H1 (cell line): ENCODE measurements around the gene SLC34A1. TPM values are rescaled to one million over a fixed set of nuclear protein-coding genes. Genes with fewer than 3 reads are reported as not detected.
A peak's percentile ranks its signal among the peaks of the same experiment; 100 is the strongest.

Experiments used
- CTCF ChIA-PET: fragments of 300-600 bp; sonication (Branson Sonifier 250); formaldehyde crosslinking; loops from one replicate; lab custom pipeline; 2021; ENCODE audit not compliant: partially characterized antibody; lab: Charles Lee
- POLR2A ChIA-PET: fragments of 300-600 bp; sonication (Branson Sonifier 250); formaldehyde crosslinking; loops from one replicate; lab custom pipeline; 2021; ENCODE audit warnings: inconsistent platforms; ENCODE audit not compliant: partially characterized antibody; lab: Charles Lee
- DNase-seq, 2 experiments: peaks; one replicate each; pipeline versions ENCODE4 v3.0.0 to v3.0.0-alpha.2; 2010 to 2022; ENCODE audit warnings: low spot score in 2 of 2, low read depth in 1 of 2, mixed read lengths in 1 of 2
- FAIRE-seq: peaks from 2 replicates; lab custom pipeline; 2011; peaks lifted over from hg19 to GRCh38; lab: Jason Lieb, UNC
- H2AFZ ChIP-seq: 2 replicates; pipeline ENCODE4 v1.8.1; 2012; ENCODE audit warnings: low read length, inconsistent platforms
- H2AK5ac ChIP-seq: 2 replicates; pipeline ENCODE4 v1.6.1; 2013; ENCODE audit warnings: low read depth, low read length
- H2BK120ac ChIP-seq: replicated peaks from 2 replicates; pipeline ENCODE3; 2013; ENCODE audit warnings: low read depth, low read length, inconsistent platforms
- H2BK12ac ChIP-seq: 2 replicates; pipeline ENCODE4 v1.6.1; 2013; ENCODE audit warnings: low read depth, low read length
- H2BK15ac ChIP-seq: 2 replicates; pipeline ENCODE4 v1.6.1; 2013; ENCODE audit warnings: low read length
- H2BK20ac ChIP-seq: 2 replicates; pipeline ENCODE4 v1.6.1; 2013; ENCODE audit warnings: low read length
- H2BK5ac ChIP-seq: 2 replicates; pipeline ENCODE4 v1.6.1; 2013; ENCODE audit warnings: low read depth, low read length
- H3K14ac ChIP-seq: 2 replicates; pipeline ENCODE4 v1.6.1; 2013; ENCODE audit warnings: inconsistent platforms; ENCODE audit not compliant: insufficient read length
- H3K18ac ChIP-seq: 2 replicates; pipeline ENCODE4 v1.6.1; 2013; ENCODE audit warnings: low read length; ENCODE audit errors: extremely low read depth
- H3K23ac ChIP-seq: 2 replicates; pipeline ENCODE4 v1.6.1; 2013; ENCODE audit warnings: inconsistent platforms; ENCODE audit not compliant: insufficient read length
- H3K23me2 ChIP-seq: 2 replicates; pipeline ENCODE4 v1.6.1; 2013; ENCODE audit warnings: low read depth, low read length
- H3K27ac ChIP-seq: 2 replicates; pipeline ENCODE4 v1.6.1; 2011; ENCODE audit warnings: low read depth, low read length, inconsistent platforms
- H3K27me3 ChIP-seq, 4 experiments: replicated peaks in 1 of 4; 1 replicate in 1 of 4; 2 replicates in 3 of 4; pipeline versions ENCODE4 v1.6.1 to v1.8.1; 2011 to 2013; ENCODE audit warnings: low read length in 3 of 4, mild to moderate bottlenecking in 3 of 4, inconsistent platforms in 2 of 4, mixed read lengths in 2 of 4, moderate library complexity in 1 of 4; ENCODE audit not compliant: control insufficient read depth in 3 of 4, insufficient read depth in 3 of 4; ENCODE audit errors: extremely low read depth in 1 of 4
- H3K36me3 ChIP-seq, 4 experiments: 2 replicates each; pipeline versions ENCODE4 v1.6.1 to v1.8.1; 2011 to 2013; ENCODE audit warnings: mild to moderate bottlenecking in 4 of 4, low read length in 3 of 4, moderate library complexity in 2 of 4, control low read depth in 1 of 4, inconsistent platforms in 1 of 4; ENCODE audit not compliant: insufficient read depth in 4 of 4, control insufficient read depth in 2 of 4
- H3K4ac ChIP-seq: replicated peaks from 2 replicates; pipeline ENCODE3; 2013; ENCODE audit warnings: low read length, low read depth, mixed read lengths, inconsistent platforms; ENCODE audit not compliant: insufficient read length
- H3K4me1 ChIP-seq, 4 experiments: replicated peaks in 1 of 4; 1 replicate in 1 of 4; 2 replicates in 3 of 4; pipeline versions ENCODE4 v1.6.1 to v1.8.1; 2011 to 2013; ENCODE audit warnings: low read length in 3 of 4, inconsistent platforms in 2 of 4, mixed read lengths in 1 of 4; ENCODE audit not compliant: insufficient read depth in 4 of 4, control insufficient read depth in 3 of 4
- H3K4me2 ChIP-seq, 2 experiments: 2 replicates each; pipeline versions ENCODE4 v1.6.1 to v1.8.1; 2011 to 2013; ENCODE audit warnings: low read depth in 2 of 2, low read length in 2 of 2, control low read depth in 1 of 2, inconsistent platforms in 1 of 2, mild to moderate bottlenecking in 1 of 2; ENCODE audit not compliant: insufficient read depth in 1 of 2
- H3K4me3 ChIP-seq, 4 experiments: fragments of 200-600, 300-600 bp in 1 of 4; sonication (generic), shearing (Covaris generic), sonication (Bioruptor Twin) in 1 of 4; 2 replicates each; pipeline versions ENCODE4 v1.5.1 to v1.8.1; 2011 to 2016; ENCODE audit warnings: low read length in 4 of 4, low read depth in 3 of 4, control low read depth in 2 of 4, inconsistent platforms in 2 of 4, mild to moderate bottlenecking in 2 of 4, mixed read lengths in 1 of 4, moderate library complexity in 1 of 4; ENCODE audit not compliant: insufficient read depth in 2 of 4; ENCODE audit errors: extremely low read depth in 1 of 4
- H3K56ac ChIP-seq: replicated peaks from 2 replicates; pipeline ENCODE3; 2013; ENCODE audit warnings: low read depth, mild to moderate bottlenecking, mixed read lengths, low read length, inconsistent platforms; ENCODE audit not compliant: insufficient read length
- H3K79me1 ChIP-seq: 2 replicates; pipeline ENCODE4 v1.6.1; 2013; ENCODE audit warnings: low read depth, low read length, control low read depth
- H3K79me2 ChIP-seq, 2 experiments: 2 replicates each; pipeline versions ENCODE4 v1.6.1 to v1.8.1; 2012 to 2013; ENCODE audit warnings: low read length in 2 of 2, mild to moderate bottlenecking in 2 of 2, inconsistent platforms in 1 of 2; ENCODE audit not compliant: insufficient read depth in 2 of 2, control insufficient read depth in 1 of 2
- H3K9ac ChIP-seq, 4 experiments: replicated peaks in 1 of 4; 1 replicate in 1 of 4; 2 replicates in 3 of 4; pipeline versions ENCODE4 v1.6.1 to v1.8.1; 2011 to 2013; ENCODE audit warnings: low read depth in 3 of 4, low read length in 3 of 4, control low read depth in 2 of 4, mild to moderate bottlenecking in 2 of 4, moderate library complexity in 2 of 4, inconsistent platforms in 1 of 4; ENCODE audit errors: extremely low read depth in 1 of 4
- H3K9me3 ChIP-seq, 2 experiments: 2 replicates each; pipeline versions ENCODE4 v1.6.1 to v1.8.1; 2012 to 2013; ENCODE audit warnings: mild to moderate bottlenecking in 2 of 2, moderate library complexity in 2 of 2, control low read depth in 1 of 2, inconsistent platforms in 1 of 2, low read depth in 1 of 2, low read length in 1 of 2, mixed read lengths in 1 of 2; ENCODE audit not compliant: insufficient read depth in 2 of 2
- H4K20me1 ChIP-seq, 2 experiments: replicated peaks in 1 of 2; 2 replicates each; pipeline versions ENCODE3 to v1.8.1; 2011 to 2013; ENCODE audit warnings: inconsistent platforms in 2 of 2, low read length in 2 of 2, mild to moderate bottlenecking in 1 of 2; ENCODE audit not compliant: insufficient read depth in 2 of 2, control insufficient read depth in 1 of 2
- H4K5ac ChIP-seq: 2 replicates; pipeline ENCODE4 v1.6.1; 2013; ENCODE audit warnings: low read length, low read depth, mixed read lengths, inconsistent platforms; ENCODE audit not compliant: insufficient read length
- H4K8ac ChIP-seq: 2 replicates; pipeline ENCODE4 v1.8.0; 2013; ENCODE audit warnings: mild to moderate bottlenecking, moderate library complexity, low read length, inconsistent platforms; ENCODE audit not compliant: insufficient read depth; ENCODE audit errors: extremely low read depth
- H4K91ac ChIP-seq: replicated peaks from 2 replicates; pipeline ENCODE3; 2013; ENCODE audit warnings: low read length, mixed read lengths, inconsistent platforms; ENCODE audit not compliant: insufficient read length
- CTBP2 ChIP-seq: IDR thresholded peaks from 2 replicates; pipeline ENCODE4 v1.7.0; 2011; ENCODE audit warnings: borderline replicate concordance, mild to moderate bottlenecking, moderate library complexity, mixed read lengths, low read length; ENCODE audit not compliant: insufficient read depth, insufficient read length
- EP300 ChIP-seq, 2 experiments: IDR thresholded peaks; 1 replicate in 1 of 2; 2 replicates in 1 of 2; pipeline ENCODE4 v1.6.1; 2011 to 2012; ENCODE audit warnings: low read depth in 2 of 2, low read length in 2 of 2, mild to moderate bottlenecking in 2 of 2, borderline replicate concordance in 1 of 2, inconsistent platforms in 1 of 2, moderate library complexity in 1 of 2
- RAD21 ChIP-seq, 2 experiments: IDR thresholded peaks in 1 of 2; conservative IDR thresholded peaks in 1 of 2; 2 replicates each; pipeline ENCODE4 v1.6.1; 2011; ENCODE audit warnings: low read depth in 2 of 2, low read length in 2 of 2, improper control_type of control experiment in 1 of 2, inconsistent platforms in 1 of 2, mild to moderate bottlenecking in 1 of 2, moderate library complexity in 1 of 2
- RBBP5 ChIP-seq: IDR thresholded peaks from 2 replicates; pipeline ENCODE4 v1.7.1; 2012; ENCODE audit warnings: low read depth, mild to moderate bottlenecking, inconsistent platforms, low read length, moderate library complexity, borderline replicate concordance
- SP2 ChIP-seq: IDR thresholded peaks from 2 replicates; pipeline ENCODE4 v1.6.1; 2012; ENCODE audit warnings: mild to moderate bottlenecking, low read length, inconsistent platforms
- YY1 ChIP-seq: IDR thresholded peaks from 2 replicates; pipeline ENCODE4 v1.6.1; 2011; ENCODE audit warnings: low read depth, mild to moderate bottlenecking, low read length
- ZNF274 ChIP-seq: IDR thresholded peaks from 2 replicates; pipeline ENCODE4 v1.7.0; 2012; ENCODE audit warnings: low read length, borderline replicate concordance; ENCODE audit errors: extremely low read depth
- WGBS, 2 experiments: shearing (Covaris generic) in 1 of 2; methylation state at CpG; one replicate each; pipeline versions ENCODE4 v1.1.6 to v1.1.7; 2013 to 2015; ENCODE audit warnings: low lambda C conversion rate in 2 of 2, mixed read lengths in 2 of 2, inconsistent platforms in 1 of 2, low coverage in 1 of 2, missing lambda C conversion rate in 1 of 2; ENCODE audit not compliant: insufficient replicate concordance in 2 of 2, insufficient coverage in 1 of 2, insufficient read length in 1 of 2; ENCODE audit errors: extremely low coverage in 1 of 2, missing lambda C conversion rate in 1 of 2; 5-methylcytosine and 5-hydroxymethylcytosine counted together
- polyA plus RNA-seq, 7 experiments: library from polyadenylated mRNA; depleted of rRNA in 3 of 7; stranded (reverse) in 5 of 7; unstranded in 2 of 7; fragments of >200 nt in 5 of 7; fragments of 200-250 nt in 2 of 7; gene quantifications; 1 replicate in 5 of 7; 2 replicates in 1 of 7; 4 replicates in 1 of 7; pipeline versions ENCODE4 v1.2.1 to v1.2.3, GENCODE V29; 2011 to 2013; ENCODE audit warnings: missing spikeins in 2 of 7, mixed read lengths in 2 of 7
- total RNA-seq: library from RNA; stranded (reverse); fragmentation: NEBNext Ultra II Directional; extraction: Animal tissue kit (Norgen Biotek cat#: 25700); gene quantifications from 2 replicates; pipeline ENCODE4 v1.2.1, GENCODE V29; 2021
- TF ChIP-seq, protein P1 (sequence below), 3 experiments: IDR thresholded peaks; 1 replicate in 2 of 3; 2 replicates in 1 of 3; pipeline versions ENCODE4 v1.5.1 to v1.6.1; 2011; ENCODE audit warnings: low read length in 3 of 3, mild to moderate bottlenecking in 3 of 3, inconsistent platforms in 2 of 3, low read depth in 1 of 3, moderate library complexity in 1 of 3; ENCODE audit not compliant: insufficient read depth in 1 of 3; ENCODE audit errors: control extremely low read depth in 1 of 3

SLC34A1 gene
- total and polyA plus RNA-seq, 2 of the 8 experiments (the other 6 are each of a cell fraction or from before 2014, with no cell fraction given) = not detected

DNA sequence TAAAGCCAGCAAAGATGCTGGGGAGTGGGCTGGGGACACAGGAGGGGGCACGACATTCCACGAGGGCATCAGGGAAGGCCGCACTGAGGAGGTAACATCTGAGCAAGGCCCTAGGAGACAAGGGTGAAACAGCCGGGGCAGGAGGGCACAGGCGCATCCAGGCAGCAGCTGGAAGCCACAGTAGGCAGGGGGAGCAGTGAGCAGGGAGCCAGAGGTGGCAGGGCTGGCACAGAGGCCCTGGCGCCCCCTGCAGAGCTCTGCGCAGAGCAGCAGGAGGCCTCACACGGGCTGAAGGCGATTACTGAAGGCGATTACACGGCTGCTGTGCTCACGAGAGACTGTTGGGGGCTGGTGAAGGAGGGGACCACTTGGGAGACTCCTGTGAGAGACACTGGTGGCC lies 48.1 kb upstream of the SLC34A1 start:
- no peak overlapping the region for H3K4me3 ChIP-seq
- H2BK5ac ChIP-seq = peak overlapping the region; percentile 60; the same call in 1 of the 2 replicates
- ChIA-PET CTCF (interaction anchor here (0.9 to 10.3 kb wide), 14 partner anchors 8 to 103 kb away, joined by 3 to 100 read pairs (median 4); partner anchors contain the start of genes LMAN2 and RGS14), POLR2A (interaction anchor here (0.6 to 2.0 kb wide), 8 partner anchors 9 to 1284 kb away, joined by 3 to 7 read pairs (median 4); partner anchors contain the start of gene LMAN2)
- H2BK15ac ChIP-seq = no peak overlapping the region
- no peak overlapping the region for H3K18ac ChIP-seq
- no peak overlapping the region for H3K9ac ChIP-seq
- H2BK20ac ChIP-seq = no peak overlapping the region
- H3K23ac ChIP-seq = no peak overlapping the region
- DNase-seq = no peak
- H3K36me3 ChIP-seq = peaks cover 22 to 33% (median 32%) of the 10 kb centered on the region in 4 experiments
- no peak overlapping the region for H3K56ac ChIP-seq
- H4K8ac ChIP-seq = no peak overlapping the region
- H3K4me2 ChIP-seq = no peak overlapping the region; a peak in 1 of 4 replicates
- H4K5ac ChIP-seq = no peak overlapping the region
- no peak overlapping the region for H2BK12ac ChIP-seq
- H3K23me2 ChIP-seq = no peaks in the 10 kb centered on the region
- H3K79me2 ChIP-seq = peaks cover 3 to 8% of the 10 kb centered on the region in 2 experiments; a peak in 2 of 4 replicates
- no peak overlapping the region for H3K4ac ChIP-seq
- no peak overlapping the region for H2AK5ac ChIP-seq
- no peak for TF ChIP-seq EP300 (IDR thresholded peaks at IDR 0.05; ENCODE audit: borderline replicate concordance in 1 of 2, low read depth in 2 of 2, low read length in 2 of 2)
- no peak for TF ChIP-seq ZNF274
- no peak for TF ChIP-seq SP2
- TF ChIP-seq, protein P1, sequence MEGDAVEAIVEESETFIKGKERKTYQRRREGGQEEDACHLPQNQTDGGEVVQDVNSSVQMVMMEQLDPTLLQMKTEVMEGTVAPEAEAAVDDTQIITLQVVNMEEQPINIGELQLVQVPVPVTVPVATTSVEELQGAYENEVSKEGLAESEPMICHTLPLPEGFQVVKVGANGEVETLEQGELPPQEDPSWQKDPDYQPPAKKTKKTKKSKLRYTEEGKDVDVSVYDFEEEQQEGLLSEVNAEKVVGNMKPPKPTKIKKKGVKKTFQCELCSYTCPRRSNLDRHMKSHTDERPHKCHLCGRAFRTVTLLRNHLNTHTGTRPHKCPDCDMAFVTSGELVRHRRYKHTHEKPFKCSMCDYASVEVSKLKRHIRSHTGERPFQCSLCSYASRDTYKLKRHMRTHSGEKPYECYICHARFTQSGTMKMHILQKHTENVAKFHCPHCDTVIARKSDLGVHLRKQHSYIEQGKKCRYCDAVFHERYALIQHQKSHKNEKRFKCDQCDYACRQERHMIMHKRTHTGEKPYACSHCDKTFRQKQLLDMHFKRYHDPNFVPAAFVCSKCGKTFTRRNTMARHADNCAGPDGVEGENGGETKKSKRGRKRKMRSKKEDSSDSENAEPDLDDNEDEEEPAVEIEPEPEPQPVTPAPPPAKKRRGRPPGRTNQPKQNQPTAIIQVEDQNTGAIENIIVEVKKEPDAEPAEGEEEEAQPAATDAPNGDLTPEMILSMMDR (IDR thresholded peaks at IDR 0.05; ENCODE audit: control extremely low read depth in 1 of 3, insufficient read depth in 1 of 3, low read depth in 1 of 3, low read length in 3 of 3) = peak in 2 of 3 experiments; percentile 39 to 74; a peak in 3 of 4 replicates
- TF ChIP-seq RBBP5 = no peak
- peak; percentile 13 to 27; a peak in 1 of 4 replicates for TF ChIP-seq RAD21 (IDR thresholded peaks at IDR 0.05 in 1 of 2, conservative IDR thresholded peaks at IDR 0.05 in 1 of 2; ENCODE audit: low read depth in 2 of 2, low read length in 2 of 2)
- TF ChIP-seq CTBP2 = no peak
- TF ChIP-seq YY1 = no peak
- TF ChIP-seq, all 59 proteins: peak for 2
- peaks cover 9% of the 10 kb centered on the region for H3K79me1 ChIP-seq
- H3K27me3 ChIP-seq = no peaks in the 10 kb centered on the region
- no peaks in the 10 kb centered on the region for H3K9me3 ChIP-seq
- H3K4me1 ChIP-seq = peaks cover 0 to 5% (median 3%) of the 10 kb centered on the region in 4 experiments; a peak in 4 of 7 replicates
- FAIRE-seq = no peak
- H3K27ac ChIP-seq = peak overlapping the region; percentile 64; the same call in 1 of the 2 replicates
- H4K20me1 ChIP-seq = peaks cover 0 to 17% of the 10 kb centered on the region in 2 experiments
- WGBS, 2 experiments = 84% methylated on average over 12 of the region's 12 CpGs; no CpG with 5 or more reads in 1 of the 2 experiments
- H4K91ac ChIP-seq = no peak overlapping the region
- H2BK120ac ChIP-seq = no peak overlapping the region
- no peak overlapping the region for H2AFZ ChIP-seq
- H3K14ac ChIP-seq = no peak overlapping the region
